HepG2 (cell line): ENCODE data around the gene MAPK11. TPM values are rescaled to one million over a fixed set of nuclear protein-coding genes. Genes with fewer than 3 reads are reported as not detected.

ENCODE experiments used
- ATAC-seq: fragments of 200-7000 bp; cut with Tn5 transposase; 3 replicates; pipeline ENCODE4 v1.9.1; 2020; ENCODE audit warnings: mild to moderate bottlenecking, moderate library complexity
- BruUV-seq: library from RNA; stranded (reverse); fragments of 400-500 nt; replicated peaks from 2 replicates; lab custom pipeline; 2021; lab: Mats Ljungman, UMichigan
- CTCF ChIA-PET: fragments of 300-600 bp; formaldehyde crosslinking; extraction: SDS; loops from one replicate; lab custom pipeline; 2021; ENCODE audit warnings: low total read pairs, inconsistent platforms, low intra/inter-chr PET ratio; lab: Yijun Ruan, JAX
- POLR2A ChIA-PET: fragments of 350-600 bp; sonication (Branson Sonifier 250); formaldehyde crosslinking; loops from one replicate; lab custom pipeline; 2020; ENCODE audit warnings: antibody characterized with exemption, inconsistent platforms; lab: Yijun Ruan, JAX
- DNase-seq: peaks from one replicate; pipeline ENCODE4 v3.0.0-alpha.2; 2015; ENCODE audit warnings: low spot score
- FAIRE-seq: peaks from 3 replicates; lab custom pipeline; 2011; peaks lifted over from hg19 to GRCh38; lab: Jason Lieb, UNC
- H2AFZ ChIP-seq: one replicate; pipeline ENCODE4 v1.6.1; 2011; ENCODE audit warnings: low read length, inconsistent platforms
- H3K27ac ChIP-seq: fragments of 300-600 bp; 3 replicates; pipeline ENCODE4 v1.8.0; 2011; ENCODE audit warnings: mixed run types, mild to moderate bottlenecking, mixed read lengths, low read length, inconsistent platforms; ENCODE audit not compliant: insufficient read depth; ENCODE audit errors: extremely low read length
- H3K27me3 ChIP-seq, 2 experiments: fragments of 200-600 bp in 1 of 2; 2 replicates in 1 of 2; 3 replicates in 1 of 2; pipeline versions ENCODE4 v1.6.0 to v1.8.0; 2011; ENCODE audit warnings: low read length in 2 of 2, mild to moderate bottlenecking in 2 of 2, moderate library complexity in 2 of 2, inconsistent platforms in 1 of 2; ENCODE audit not compliant: insufficient read depth in 2 of 2, control insufficient read depth in 1 of 2
- H3K36me3 ChIP-seq, 2 experiments: fragments of 200-600 bp in 1 of 2; replicated peaks in 1 of 2; 2 replicates in 1 of 2; 3 replicates in 1 of 2; pipeline versions ENCODE4 v1.5.1 to v1.8.0; 2011; ENCODE audit warnings: low read length in 2 of 2, inconsistent platforms in 1 of 2; ENCODE audit not compliant: insufficient read depth in 2 of 2, control insufficient read depth in 1 of 2
- H3K4me1 ChIP-seq: 2 replicates; pipeline ENCODE4 v1.5.1; 2012; ENCODE audit warnings: low read length, inconsistent platforms; ENCODE audit not compliant: insufficient read depth
- H3K4me2 ChIP-seq: 2 replicates; pipeline ENCODE4 v1.6.0; 2011; ENCODE audit warnings: low read depth, low read length, inconsistent platforms
- H3K4me3 ChIP-seq, 3 experiments: fragments of 200-600 bp in 1 of 3; sonication (generic), shearing (Covaris generic) in 1 of 3; replicated peaks in 1 of 3; 2 replicates each; pipeline ENCODE4 v1.5.1; 2011 to 2016; ENCODE audit warnings: low read length in 3 of 3, inconsistent platforms in 2 of 3, low read depth in 2 of 3, mild to moderate bottlenecking in 2 of 3, control low read depth in 1 of 3, mixed read lengths in 1 of 3; ENCODE audit not compliant: insufficient read depth in 1 of 3
- H3K79me2 ChIP-seq: one replicate; pipeline ENCODE4 v1.6.1; 2011; ENCODE audit warnings: low read length, inconsistent platforms; ENCODE audit not compliant: insufficient read depth
- H3K9ac ChIP-seq: 2 replicates; pipeline ENCODE4 v1.6.0; 2011; ENCODE audit warnings: mild to moderate bottlenecking, low read depth, low read length, inconsistent platforms; ENCODE audit not compliant: insufficient read depth
- H3K9me3 ChIP-seq: 2 replicates; pipeline ENCODE4 v1.5.1; 2012; ENCODE audit warnings: mild to moderate bottlenecking, low read length
- H4K20me1 ChIP-seq: 2 replicates; pipeline ENCODE4 v1.6.0; 2011; ENCODE audit warnings: inconsistent platforms, mild to moderate bottlenecking, low read length, moderate library complexity; ENCODE audit not compliant: insufficient read depth
- ZNF564 ChIP-seq: sonication (generic); formaldehyde crosslinking; IDR thresholded peaks from 2 replicates; pipeline ENCODE4 v1.8.1; 2023; ENCODE audit warnings: mild to moderate bottlenecking, missing genetic modification reagents
- WGBS: methylation state at CpG from one replicate; pipeline ENCODE4 v1.1.6; 2017; ENCODE audit warnings: low lambda C conversion rate; 5-methylcytosine and 5-hydroxymethylcytosine counted together
- in situ Hi-C: cut with HindIII; loops from 2 replicates; pipeline ENCODE4 v1.10.0; 2017; ENCODE audit warnings: low pct_unique_long_range_greater_than_20kb; ENCODE audit not compliant: extremely low pct_ligation_motif_present
- intact Hi-C: fragments of 100-400 bp; cut with micrococcal nuclease; formaldehyde crosslinking; loops from one replicate; pipeline ENCODE4 v1.10.0; 2022; ENCODE audit not compliant: unreplicated experiment
- polyA plus RNA-seq, 8 experiments: library from polyadenylated mRNA; depleted of rRNA in 3 of 8; stranded (reverse) in 7 of 8; unstranded in 1 of 8; fragments of >200 nt; fragmentation: Illumina TruSeq in 4 of 8; extraction: Trizol in 4 of 8; gene quantifications; 2 replicates each; pipeline versions ENCODE4 v1.2.1 to v1.2.3, GENCODE V29; 2011 to 2016; ENCODE audit warnings: low read depth in 4 of 8, missing spikeins in 1 of 8, mixed read lengths in 1 of 8; ENCODE audit not compliant: insufficient read depth in 1 of 8
- total RNA-seq, 5 experiments: library from RNA; depleted of rRNA; stranded (reverse); fragments of >200 nt; fragmentation: Illumina TruSeq; extraction: Trizol; gene quantifications; 2 replicates each; pipeline ENCODE4 v1.2.3, GENCODE V29; 2016; ENCODE audit warnings: low read depth in 1 of 5
- TF ChIP-seq, protein P1 (sequence below), 2 experiments: IDR thresholded peaks; 2 replicates each; pipeline ENCODE4 v1.6.1; 2011 to 2012; ENCODE audit warnings: low read length in 2 of 2, borderline replicate concordance in 1 of 2, low read depth in 1 of 2, mild to moderate bottlenecking in 1 of 2, moderate library complexity in 1 of 2

The MAPK11 gene
- total and polyA plus RNA-seq, 2 of the 13 experiments (the other 11 are each of a cell fraction or from before 2014, with no cell fraction given) = 0.15 to 0.17 TPM

DNA sequence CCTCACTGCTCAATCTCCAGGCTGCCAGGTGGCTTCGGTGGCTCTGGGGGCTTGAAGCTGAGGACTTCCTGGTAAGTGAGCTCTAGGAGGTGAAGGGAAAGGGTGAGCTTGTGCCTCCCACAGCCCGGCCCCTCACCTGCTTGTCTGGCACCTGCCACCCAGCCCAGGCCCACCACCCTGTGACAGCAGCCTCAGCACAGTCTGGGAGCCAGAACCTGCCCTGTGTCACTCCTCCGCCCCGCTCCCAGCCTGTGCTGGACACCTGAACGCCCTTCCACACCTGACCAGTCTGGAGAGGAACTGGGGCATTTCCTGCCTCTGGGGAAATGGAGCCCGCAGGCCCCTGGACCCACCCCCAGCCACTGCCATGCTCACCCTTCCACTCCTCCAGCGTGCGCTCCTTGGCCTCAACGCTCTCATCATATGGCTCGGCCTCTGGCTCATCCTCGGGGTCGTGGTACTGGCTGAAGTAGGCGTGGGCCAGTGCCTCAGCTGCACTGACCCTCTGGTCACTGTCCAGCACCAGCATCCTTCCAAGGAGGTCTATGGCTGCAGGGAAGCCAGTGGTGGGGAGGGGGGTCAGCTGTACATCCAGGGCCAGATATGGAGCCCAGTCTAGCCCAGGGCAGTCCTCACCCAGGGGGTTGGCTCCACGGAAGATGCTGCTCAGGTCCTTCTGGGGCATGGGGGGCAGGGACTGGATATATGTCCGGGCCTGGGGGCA, 5.1 kb downstream of the MAPK11 start:
- H3K4me3 ChIP-seq = no peak overlapping the region
- CTCF ChIA-PET = no interaction called here
- H3K27me3 ChIP-seq = peaks cover 19 to 57% of the 10 kb centered on the region in 2 experiments
- WGBS = 20% methylated on average over 4 of the region's 15 CpGs
- no peak overlapping the region for H3K4me2 ChIP-seq
- H3K79me2 ChIP-seq = no peaks in the 10 kb centered on the region
- intact Hi-C loops (no loop called here), in situ Hi-C loops (no loop called here)
- FAIRE-seq (no peak), DNase-seq (no peak), ATAC-seq (no peak)
- no TSS peak for BruUV-seq
- H3K36me3 ChIP-seq = no peaks in the 10 kb centered on the region
- no peak overlapping the region for H3K27ac ChIP-seq
- no peaks in the 10 kb centered on the region for H3K9me3 ChIP-seq
- peaks cover 45% of the 10 kb centered on the region for H3K4me1 ChIP-seq
- peaks cover 4% of the 10 kb centered on the region; the same call in 1 of the 2 replicates for H4K20me1 ChIP-seq
- TF ChIP-seq, protein P1, sequence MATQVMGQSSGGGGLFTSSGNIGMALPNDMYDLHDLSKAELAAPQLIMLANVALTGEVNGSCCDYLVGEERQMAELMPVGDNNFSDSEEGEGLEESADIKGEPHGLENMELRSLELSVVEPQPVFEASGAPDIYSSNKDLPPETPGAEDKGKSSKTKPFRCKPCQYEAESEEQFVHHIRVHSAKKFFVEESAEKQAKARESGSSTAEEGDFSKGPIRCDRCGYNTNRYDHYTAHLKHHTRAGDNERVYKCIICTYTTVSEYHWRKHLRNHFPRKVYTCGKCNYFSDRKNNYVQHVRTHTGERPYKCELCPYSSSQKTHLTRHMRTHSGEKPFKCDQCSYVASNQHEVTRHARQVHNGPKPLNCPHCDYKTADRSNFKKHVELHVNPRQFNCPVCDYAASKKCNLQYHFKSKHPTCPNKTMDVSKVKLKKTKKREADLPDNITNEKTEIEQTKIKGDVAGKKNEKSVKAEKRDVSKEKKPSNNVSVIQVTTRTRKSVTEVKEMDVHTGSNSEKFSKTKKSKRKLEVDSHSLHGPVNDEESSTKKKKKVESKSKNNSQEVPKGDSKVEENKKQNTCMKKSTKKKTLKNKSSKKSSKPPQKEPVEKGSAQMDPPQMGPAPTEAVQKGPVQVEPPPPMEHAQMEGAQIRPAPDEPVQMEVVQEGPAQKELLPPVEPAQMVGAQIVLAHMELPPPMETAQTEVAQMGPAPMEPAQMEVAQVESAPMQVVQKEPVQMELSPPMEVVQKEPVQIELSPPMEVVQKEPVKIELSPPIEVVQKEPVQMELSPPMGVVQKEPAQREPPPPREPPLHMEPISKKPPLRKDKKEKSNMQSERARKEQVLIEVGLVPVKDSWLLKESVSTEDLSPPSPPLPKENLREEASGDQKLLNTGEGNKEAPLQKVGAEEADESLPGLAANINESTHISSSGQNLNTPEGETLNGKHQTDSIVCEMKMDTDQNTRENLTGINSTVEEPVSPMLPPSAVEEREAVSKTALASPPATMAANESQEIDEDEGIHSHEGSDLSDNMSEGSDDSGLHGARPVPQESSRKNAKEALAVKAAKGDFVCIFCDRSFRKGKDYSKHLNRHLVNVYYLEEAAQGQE (IDR thresholded peaks at IDR 0.05; ENCODE audit: borderline replicate concordance in 1 of 2, low read depth in 1 of 2, low read length in 2 of 2) = peak; percentile 24 to 43; a peak in 3 of 4 replicates
- no peak for TF ChIP-seq ZNF564 (CRISPR knock-in tag)
- H3K9ac ChIP-seq = no peak overlapping the region
- no peak overlapping the region for H2AFZ ChIP-seq
- POLR2A ChIA-PET = no interaction called here
